ENCODE measurements around the gene NRN1L.

The NRN1L gene

DNA sequence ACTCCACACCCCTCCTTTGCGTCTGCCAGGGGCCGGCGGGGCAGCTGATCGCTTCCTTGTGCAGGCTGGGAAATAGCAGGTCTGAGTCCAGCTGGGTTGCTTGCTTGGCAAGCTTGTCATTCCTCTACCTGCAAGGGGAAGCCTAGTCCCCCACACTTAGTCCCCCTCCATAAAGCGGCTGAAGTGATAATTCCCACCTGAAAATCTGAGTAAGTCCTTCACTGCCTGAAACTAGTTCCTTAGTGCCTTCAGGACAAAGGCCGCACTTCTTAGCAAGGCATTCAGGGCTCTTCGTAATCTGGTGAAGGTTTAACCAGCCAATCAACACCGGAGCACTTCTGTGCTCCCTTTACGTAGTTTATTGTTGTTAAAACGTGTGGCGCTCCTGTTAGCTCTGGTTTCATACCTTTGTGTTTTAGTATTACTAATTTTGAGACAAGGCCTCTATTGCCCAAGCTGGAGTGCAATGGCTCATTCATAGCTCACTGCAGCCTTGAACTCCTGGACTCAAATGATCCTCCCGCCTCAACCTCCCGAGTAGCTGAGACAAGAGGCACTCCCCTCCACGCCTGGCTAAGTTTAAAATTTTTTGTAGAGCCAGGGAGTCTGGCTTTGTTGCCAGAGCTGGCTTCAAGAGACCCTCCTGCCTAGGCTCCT lies 9.2 kb downstream of the NRN1L start:
- Histone ChIP-seq H3K9ac (ENCODE audit: insufficient read length, low read depth) (peak overlapping the region; percentile 99), H3K27me3 (ENCODE audit: insufficient read depth, insufficient read length) (no peaks in the 10 kb centered on the region), H3K4me1 (ENCODE audit: insufficient read depth, insufficient read length) (no peaks in the 10 kb centered on the region), H3K4me3 (ENCODE audit: insufficient read length, low read depth) (peak overlapping the region; percentile 99), H3K36me3 (ENCODE audit: insufficient read depth, insufficient read length, low read length) (peaks cover 10% of the 10 kb centered on the region), H3K9me3 (ENCODE audit: insufficient read depth, low read length) (no peaks in the 10 kb centered on the region)
- no peak for DNase-seq (ENCODE audit: low read depth, low spot score)
- TF ChIP-seq YY1 (IDR thresholded peaks at IDR 0.05; ENCODE audit: insufficient read depth, insufficient read length): no peak
- TF ChIP-seq ZNF274 (IDR thresholded peaks at IDR 0.05; ENCODE audit: low read depth, low read length): no peak
- TF ChIP-seq SUZ12 (IDR thresholded peaks at IDR 0.05; ENCODE audit: extremely low read depth, insufficient read depth, insufficient read length): no peak

DNA sequence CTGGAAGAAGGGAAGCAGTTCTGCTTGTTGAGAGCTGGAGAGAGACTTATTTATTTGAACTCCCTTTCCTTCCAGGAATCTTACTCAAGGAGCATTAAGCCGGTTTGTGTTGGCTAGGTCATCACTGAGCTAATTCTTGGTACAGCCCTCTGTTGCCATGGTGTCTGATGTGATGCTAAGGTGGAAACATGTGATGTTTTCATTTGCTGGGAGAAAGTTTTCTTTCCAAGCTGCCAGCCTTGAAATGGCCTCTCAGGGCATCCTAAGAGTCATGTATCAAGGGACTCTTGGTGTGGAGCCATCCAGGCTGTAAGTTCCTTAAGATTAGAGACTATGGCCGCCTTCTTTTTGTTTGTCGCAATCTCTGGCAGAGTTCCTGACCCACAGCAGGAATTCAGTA lies 12.5 kb downstream of the NRN1L start:
- no peak overlapping the region for H3K4me3 ChIP-seq (ENCODE audit: insufficient read length, low read depth)
- TF ChIP-seq SUZ12 (IDR thresholded peaks at IDR 0.05; ENCODE audit: extremely low read depth, insufficient read depth, insufficient read length) (no peak), ZNF274 (IDR thresholded peaks at IDR 0.05; ENCODE audit: low read depth, low read length) (no peak), YY1 (IDR thresholded peaks at IDR 0.05; ENCODE audit: insufficient read depth, insufficient read length) (no peak)
- H3K9ac ChIP-seq (ENCODE audit: insufficient read length, low read depth): no peak overlapping the region
- H3K9me3 ChIP-seq (ENCODE audit: insufficient read depth, low read length): no peaks in the 10 kb centered on the region
- no peak for DNase-seq (ENCODE audit: low read depth, low spot score)
- peaks cover 16% of the 10 kb centered on the region for H3K36me3 ChIP-seq (ENCODE audit: insufficient read depth, insufficient read length, low read length)
- no peaks in the 10 kb centered on the region for H3K4me1 ChIP-seq (ENCODE audit: insufficient read depth, insufficient read length)
- no peaks in the 10 kb centered on the region for H3K27me3 ChIP-seq (ENCODE audit: insufficient read depth, insufficient read length)

DNA sequence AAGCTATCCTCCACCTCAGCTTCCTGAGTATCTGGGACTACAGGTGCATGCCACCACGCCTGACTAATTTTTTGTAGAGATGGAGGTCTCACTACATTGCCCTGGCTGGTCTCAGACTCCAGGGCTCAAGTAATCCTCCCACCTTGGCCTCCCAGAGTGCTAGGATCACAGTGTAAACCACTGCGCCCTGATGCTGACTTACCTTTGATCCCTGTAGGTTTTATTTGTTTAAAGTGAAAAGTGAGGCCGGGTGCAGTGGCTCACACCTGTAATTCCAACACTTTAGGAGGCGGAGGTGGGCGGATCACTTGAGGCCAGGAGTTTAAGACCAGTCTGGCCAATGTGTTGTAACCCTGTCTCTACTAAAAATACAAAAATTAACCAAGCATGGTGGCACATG lies 17.0 kb downstream of the NRN1L start:
- peaks cover 25% of the 10 kb centered on the region for H3K36me3 ChIP-seq (ENCODE audit: insufficient read depth, insufficient read length, low read length)
- H3K9ac ChIP-seq (ENCODE audit: insufficient read length, low read depth): no peak overlapping the region
- no peak for DNase-seq (ENCODE audit: low read depth, low spot score)
- no peak overlapping the region for H3K4me3 ChIP-seq (ENCODE audit: insufficient read length, low read depth)
- no peak for TF ChIP-seq ZNF274 (IDR thresholded peaks at IDR 0.05; ENCODE audit: low read depth, low read length)
- TF ChIP-seq SUZ12 (IDR thresholded peaks at IDR 0.05; ENCODE audit: extremely low read depth, insufficient read depth, insufficient read length): no peak
- TF ChIP-seq YY1 (IDR thresholded peaks at IDR 0.05; ENCODE audit: insufficient read depth, insufficient read length): no peak
- H3K4me1 ChIP-seq (ENCODE audit: insufficient read depth, insufficient read length): no peaks in the 10 kb centered on the region
- no peaks in the 10 kb centered on the region for H3K27me3 ChIP-seq (ENCODE audit: insufficient read depth, insufficient read length)
- H3K9me3 ChIP-seq (ENCODE audit: insufficient read depth, low read length): no peaks in the 10 kb centered on the region

DNA sequence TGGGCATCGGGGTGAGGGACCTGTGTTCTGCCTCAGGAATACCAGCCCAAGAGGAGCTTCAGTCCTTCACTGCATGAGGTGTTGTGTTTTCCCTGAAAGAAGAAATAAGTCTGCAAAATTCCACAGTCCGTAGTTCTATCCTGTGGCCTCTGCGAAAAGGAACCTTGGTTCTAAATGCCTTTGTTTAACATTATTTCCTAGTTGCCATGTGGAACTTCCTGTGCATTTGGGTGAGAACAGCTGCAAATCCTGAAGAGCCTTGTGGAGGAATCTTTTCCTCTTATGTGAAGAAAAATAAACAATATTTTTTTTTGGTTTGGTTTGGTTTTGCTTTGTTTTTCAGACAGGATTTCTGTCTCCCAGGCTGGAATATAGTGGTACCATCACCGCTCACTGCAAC lies 18.1 kb downstream of the NRN1L start:
- Histone ChIP-seq H3K27me3 (ENCODE audit: insufficient read depth, insufficient read length) (no peaks in the 10 kb centered on the region), H3K4me1 (ENCODE audit: insufficient read depth, insufficient read length) (no peaks in the 10 kb centered on the region), H3K4me3 (ENCODE audit: insufficient read length, low read depth) (no peak overlapping the region), H3K36me3 (ENCODE audit: insufficient read depth, insufficient read length, low read length) (peaks cover 17% of the 10 kb centered on the region), H3K9ac (ENCODE audit: insufficient read length, low read depth) (no peak overlapping the region), H3K9me3 (ENCODE audit: insufficient read depth, low read length) (no peaks in the 10 kb centered on the region)
- no peak for DNase-seq (ENCODE audit: low read depth, low spot score)
- TF ChIP-seq ZNF274 (IDR thresholded peaks at IDR 0.05; ENCODE audit: low read depth, low read length) (no peak), YY1 (IDR thresholded peaks at IDR 0.05; ENCODE audit: insufficient read depth, insufficient read length) (no peak)

DNA sequence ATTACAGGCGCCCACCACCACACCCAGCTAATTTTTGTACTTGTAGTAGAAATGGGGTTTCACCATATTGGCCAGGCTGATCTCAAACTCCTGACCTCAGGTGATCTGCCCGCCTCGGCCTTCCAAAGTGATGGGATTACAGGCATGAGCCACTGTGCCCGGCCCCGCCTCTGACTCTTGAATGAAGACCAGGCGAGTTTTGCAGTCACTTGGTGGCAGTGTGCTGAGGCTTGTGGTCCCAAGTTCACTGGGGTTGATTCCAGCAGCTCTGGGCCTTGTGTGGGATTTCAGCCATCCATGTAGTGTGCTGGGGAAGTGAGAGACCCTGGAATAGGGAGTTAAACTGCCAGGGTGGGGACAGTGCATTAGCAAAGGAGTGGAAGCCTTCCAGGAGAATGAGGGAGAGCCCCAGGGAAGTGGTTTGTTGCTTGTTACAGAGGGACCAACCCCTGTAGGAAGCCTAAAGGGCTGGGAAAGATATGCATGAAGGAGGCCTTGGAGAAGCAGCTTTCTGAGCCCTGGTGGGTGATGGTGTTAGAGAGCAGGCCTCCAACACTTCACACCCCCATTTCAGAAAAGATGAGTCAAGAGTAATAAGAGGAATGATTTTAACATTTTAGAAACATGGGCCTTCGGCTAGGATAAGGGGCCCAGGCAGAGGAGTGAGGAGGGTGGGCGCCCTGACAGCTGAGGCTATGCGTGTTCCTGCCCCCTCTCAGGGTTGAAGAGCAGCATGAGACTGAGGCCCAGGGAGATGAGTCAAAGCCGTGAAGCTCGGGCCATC lies 22.9 kb downstream of the NRN1L start:
- no peak for TF ChIP-seq SUZ12 (IDR thresholded peaks at IDR 0.05; ENCODE audit: extremely low read depth, insufficient read depth, insufficient read length)
- TF ChIP-seq YY1 (IDR thresholded peaks at IDR 0.05; ENCODE audit: insufficient read depth, insufficient read length): no peak
- no peak for TF ChIP-seq ZNF274 (IDR thresholded peaks at IDR 0.05; ENCODE audit: low read depth, low read length)
- Histone ChIP-seq H3K4me3 (ENCODE audit: insufficient read length, low read depth) (no peak overlapping the region), H3K9ac (ENCODE audit: insufficient read length, low read depth) (no peak overlapping the region), H3K9me3 (ENCODE audit: insufficient read depth, low read length) (no peaks in the 10 kb centered on the region), H3K27me3 (ENCODE audit: insufficient read depth, insufficient read length) (no peaks in the 10 kb centered on the region), H3K36me3 (ENCODE audit: insufficient read depth, insufficient read length, low read length) (peaks cover 50% of the 10 kb centered on the region), H3K4me1 (ENCODE audit: insufficient read depth, insufficient read length) (no peaks in the 10 kb centered on the region)
- no peak for DNase-seq (ENCODE audit: low read depth, low spot score)

DNA sequence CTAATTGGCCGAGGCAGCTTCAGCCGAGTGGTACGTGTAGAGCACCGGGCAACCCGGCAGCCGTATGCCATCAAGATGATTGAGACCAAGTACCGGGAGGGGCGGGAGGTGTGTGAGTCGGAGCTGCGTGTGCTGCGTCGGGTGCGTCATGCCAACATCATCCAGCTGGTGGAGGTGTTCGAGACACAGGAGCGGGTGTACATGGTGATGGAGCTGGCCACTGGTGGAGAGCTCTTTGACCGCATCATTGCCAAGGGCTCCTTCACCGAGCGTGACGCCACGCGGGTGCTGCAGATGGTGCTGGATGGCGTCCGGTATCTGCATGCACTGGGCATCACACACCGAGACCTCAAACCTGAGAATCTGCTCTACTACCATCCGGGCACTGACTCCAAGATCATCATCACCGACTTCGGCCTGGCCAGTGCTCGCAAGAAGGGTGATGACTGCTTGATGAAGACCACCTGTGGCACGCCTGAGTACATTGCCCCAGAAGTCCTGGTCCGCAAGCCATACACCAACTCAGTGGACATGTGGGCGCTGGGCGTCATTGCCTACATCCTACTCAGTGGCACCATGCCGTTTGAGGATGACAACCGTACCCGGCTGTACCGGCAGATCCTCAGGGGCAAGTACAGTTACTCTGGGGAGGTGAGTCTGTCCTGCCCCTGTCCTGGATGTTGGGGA lies 24.5 kb downstream of the NRN1L start:
- H3K9ac ChIP-seq (ENCODE audit: insufficient read length, low read depth): no peak overlapping the region
- H3K27me3 ChIP-seq (ENCODE audit: insufficient read depth, insufficient read length): no peaks in the 10 kb centered on the region
- H3K4me1 ChIP-seq (ENCODE audit: insufficient read depth, insufficient read length): no peaks in the 10 kb centered on the region
- DNase-seq (ENCODE audit: low read depth, low spot score): no peak
- H3K9me3 ChIP-seq (ENCODE audit: insufficient read depth, low read length): no peaks in the 10 kb centered on the region
- peaks cover 40% of the 10 kb centered on the region for H3K36me3 ChIP-seq (ENCODE audit: insufficient read depth, insufficient read length, low read length)
- no peak overlapping the region for H3K4me3 ChIP-seq (ENCODE audit: insufficient read length, low read depth)
- TF ChIP-seq SUZ12 (IDR thresholded peaks at IDR 0.05; ENCODE audit: extremely low read depth, insufficient read depth, insufficient read length) (no peak), YY1 (IDR thresholded peaks at IDR 0.05; ENCODE audit: insufficient read depth, insufficient read length) (no peak), ZNF274 (IDR thresholded peaks at IDR 0.05; ENCODE audit: low read depth, low read length) (no peak)

DNA sequence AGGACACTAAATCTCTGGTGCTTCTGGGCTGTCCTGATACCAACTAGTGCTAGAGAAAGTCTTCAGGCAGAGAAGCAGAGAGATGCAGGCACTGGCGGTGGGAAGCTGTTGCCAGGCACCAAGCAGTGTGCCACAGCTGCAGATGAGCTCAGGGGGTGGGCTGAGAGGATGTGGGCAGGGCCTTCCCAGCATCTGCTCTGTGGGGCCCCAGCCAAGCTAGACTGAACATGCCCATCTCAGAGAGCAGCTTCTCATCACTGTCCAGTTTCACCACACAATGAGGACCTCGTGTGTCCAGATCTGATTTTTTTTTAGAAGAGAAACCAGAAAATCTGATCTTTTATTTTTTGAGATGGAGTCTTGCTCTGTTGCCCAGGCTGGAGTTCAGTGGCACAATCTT lies 25.5 kb downstream of the NRN1L start:
- H3K27me3 ChIP-seq (ENCODE audit: insufficient read depth, insufficient read length): no peaks in the 10 kb centered on the region
- DNase-seq (ENCODE audit: low read depth, low spot score): no peak

More for the DNA sequence above, 25.5 kb downstream of the NRN1L start:
- TF ChIP-seq SUZ12 (IDR thresholded peaks at IDR 0.05; ENCODE audit: extremely low read depth, insufficient read depth, insufficient read length): no peak
- peaks cover 40% of the 10 kb centered on the region for H3K36me3 ChIP-seq (ENCODE audit: insufficient read depth, insufficient read length, low read length)
- H3K4me3 ChIP-seq (ENCODE audit: insufficient read length, low read depth): no peak overlapping the region
- peaks cover 6% of the 10 kb centered on the region for H3K4me1 ChIP-seq (ENCODE audit: insufficient read depth, insufficient read length)
- H3K9ac ChIP-seq (ENCODE audit: insufficient read length, low read depth): no peak overlapping the region
- no peaks in the 10 kb centered on the region for H3K9me3 ChIP-seq (ENCODE audit: insufficient read depth, low read length)

Data from NT2/D1 (cell line).